Smooth muscle cell of bladder (primary cell): Measurements from ENCODE around the gene MCM6. TPM values are rescaled to one million over a fixed set of nuclear protein-coding genes. Genes with fewer than 3 reads are reported as not detected.

ENCODE experiments used
- total RNA-seq: library from RNA; depleted of rRNA; stranded (reverse); fragments of >200 nt; gene quantifications from 2 replicates; pipeline ENCODE4 v1.2.3, GENCODE V29; 2014

Gene MCM6
- total RNA-seq: 7.1 and 8.2 TPM in 2 replicates

GRCh38 chr2:135876066-135876711 lies at the start of gene MCM6:
Gene MCM6, minus strand, starts transcription at chr2:135876443. Its CDS starts 78 bp downstream, at chr2:135876365.

GRCh38 chr2:135836596-135837270 lies 39.5 kb downstream of the MCM6 start, which contains the start of gene LCT:
Gene LCT, minus strand, starts transcription at chr2:135837184. Its CDS starts 15 bp downstream, at chr2:135837169.

Other genes starting within 250 kb of the MCM6 start
- 63.0 and 67.2 TPM in 2 replicates for gene UBXN4, start 134.6 kb downstream of the MCM6 start, total RNA-seq
- not detected in 2 replicates for gene LCT, start 39.3 kb downstream of the MCM6 start, total RNA-seq
- gene DARS1, start 109.2 kb upstream of the MCM6 start, total RNA-seq: 75.5 and 118 TPM in 2 replicates
- gene CXCR4, start 241.7 kb upstream of the MCM6 start, total RNA-seq: 0.92 TPM in 1 of 2 replicates, not detected in the other